Endothelial cell of umbilical vein (primary cell): ENCODE data around the gene SCLT1. TPM values are rescaled to one million over a fixed set of nuclear protein-coding genes. Genes with fewer than 3 reads are reported as not detected.

ENCODE experiments used
- BruUV-seq: library from RNA; stranded (reverse); fragments of 400-500 nt; replicated peaks from 2 replicates; lab custom pipeline; 2021; lab: Mats Ljungman, UMichigan
- CTCF ChIA-PET: fragments of 300-600, 350-600 bp; sonication (Branson Sonifier 250); formaldehyde crosslinking; loops from one replicate; lab custom pipeline; 2021; ENCODE audit warnings: antibody characterized with exemption, inconsistent platforms; lab: Charles Lee
- POLR2A ChIA-PET: fragments of 300-600, 350-600 bp; sonication (Branson Sonifier 250); formaldehyde crosslinking; loops from one replicate; lab custom pipeline; 2021; ENCODE audit warnings: antibody characterized with exemption, inconsistent platforms; lab: Charles Lee
- DNase-seq: peaks from one replicate; pipeline ENCODE4 v3.0.0-alpha.2; 2011; ENCODE audit warnings: low read depth, low spot score
- FAIRE-seq: peaks from 2 replicates; lab custom pipeline; 2011; peaks lifted over from hg19 to GRCh38; lab: Jason Lieb, UNC
- H2AFZ ChIP-seq: 2 replicates; pipeline ENCODE4 v1.6.0; 2012; ENCODE audit warnings: low read depth, low read length, control low read depth, inconsistent platforms
- H3K27ac ChIP-seq: 2 replicates; pipeline ENCODE4 v1.5.1; 2011; ENCODE audit warnings: low read depth, mild to moderate bottlenecking, control low read depth, low read length, moderate library complexity; ENCODE audit not compliant: insufficient read depth
- H3K27me3 ChIP-seq, 2 experiments: 2 replicates each; pipeline versions ENCODE4 v1.6.0 to v1.6.1; 2011; ENCODE audit warnings: low read length in 2 of 2, mixed read lengths in 1 of 2; ENCODE audit not compliant: control insufficient read depth in 2 of 2, insufficient read depth in 2 of 2
- H3K36me3 ChIP-seq, 2 experiments: 2 replicates in 1 of 2; 3 replicates in 1 of 2; pipeline ENCODE4 v1.5.1; 2011; ENCODE audit warnings: low read length in 2 of 2, mild to moderate bottlenecking in 1 of 2, moderate library complexity in 1 of 2; ENCODE audit not compliant: control insufficient read depth in 2 of 2, insufficient read depth in 2 of 2; ENCODE audit errors: extremely low read depth in 1 of 2
- H3K4me1 ChIP-seq: 3 replicates; pipeline ENCODE4 v1.5.1; 2011; ENCODE audit warnings: mild to moderate bottlenecking, low read length; ENCODE audit not compliant: control insufficient read depth, insufficient read depth; ENCODE audit errors: extremely low read depth
- H3K4me2 ChIP-seq: 2 replicates; pipeline ENCODE4 v1.6.1; 2011; ENCODE audit warnings: low read length, control low read depth, mixed read lengths; ENCODE audit not compliant: insufficient read depth
- H3K4me3 ChIP-seq, 3 experiments: fragments of 200-600 bp in 1 of 3; sonication (generic), shearing (Covaris generic) in 1 of 3; replicated peaks in 1 of 3; 2 replicates each; pipeline ENCODE4 v1.5.1; 2011 to 2016; ENCODE audit warnings: control low read depth in 3 of 3, low read length in 3 of 3, mild to moderate bottlenecking in 2 of 3, inconsistent platforms in 1 of 3, low read depth in 1 of 3, moderate library complexity in 1 of 3; ENCODE audit not compliant: insufficient read depth in 1 of 3
- H3K79me2 ChIP-seq: 2 replicates; pipeline ENCODE4 v1.6.0; 2012; ENCODE audit warnings: low read length, inconsistent platforms; ENCODE audit not compliant: control insufficient read depth, insufficient read depth
- H3K9ac ChIP-seq: replicated peaks from 2 replicates; pipeline ENCODE3; 2011; ENCODE audit warnings: low read length, control low read depth; ENCODE audit not compliant: insufficient read depth; ENCODE audit errors: extremely low read depth
- H3K9me1 ChIP-seq: replicated peaks from 3 replicates; pipeline ENCODE4 v1.6.0; 2011; ENCODE audit warnings: mild to moderate bottlenecking, low read length; ENCODE audit not compliant: control insufficient read depth, insufficient read depth; ENCODE audit errors: extremely low read depth
- H3K9me3 ChIP-seq: replicated peaks from 2 replicates; pipeline ENCODE4 v1.5.1; 2012; ENCODE audit warnings: low read length, inconsistent platforms; ENCODE audit not compliant: control insufficient read depth, insufficient read depth
- H4K20me1 ChIP-seq: replicated peaks from 2 replicates; pipeline ENCODE3; 2011; ENCODE audit warnings: mild to moderate bottlenecking, low read length; ENCODE audit not compliant: control insufficient read depth, insufficient read depth; ENCODE audit errors: extremely low read depth
- CTCF ChIP-seq, 2 donors: IDR thresholded peaks; 1 replicate in 1 of 2; 2 replicates in 1 of 2; pipeline ENCODE4 v1.5.1; 2011; ENCODE audit warnings: low read length in 2 of 2, mild to moderate bottlenecking in 2 of 2, moderate library complexity in 2 of 2, control low read depth in 1 of 2, inconsistent platforms in 1 of 2, low read depth in 1 of 2; ENCODE audit not compliant: insufficient read depth in 1 of 2; ENCODE audit errors: extremely low read depth in 1 of 2
- EZH2 ChIP-seq: IDR thresholded peaks from 2 replicates; pipeline ENCODE4 v1.6.1; 2012; ENCODE audit warnings: borderline replicate concordance, low read depth, mild to moderate bottlenecking, moderate library complexity, low read length, inconsistent platforms; ENCODE audit not compliant: severe bottlenecking
- FOS ChIP-seq: IDR thresholded peaks from 2 replicates; pipeline ENCODE4 v1.6.1; 2011; ENCODE audit warnings: mild to moderate bottlenecking, low read length, moderate library complexity, borderline replicate concordance; ENCODE audit not compliant: insufficient read depth
- GATA2 ChIP-seq: IDR thresholded peaks from 2 replicates; pipeline ENCODE4 v1.7.0; 2011; ENCODE audit warnings: low read depth, mild to moderate bottlenecking, moderate library complexity, mixed read lengths, low read length; ENCODE audit not compliant: insufficient read length, insufficient read depth
- JUN ChIP-seq: IDR thresholded peaks from 2 replicates; pipeline ENCODE4 v1.6.1; 2011; ENCODE audit warnings: borderline replicate concordance, low read depth; ENCODE audit not compliant: insufficient read length, insufficient read depth
- MAX ChIP-seq: IDR thresholded peaks from 2 replicates; pipeline ENCODE4 v1.6.1; 2011; ENCODE audit not compliant: insufficient read depth, insufficient read length
- MYC ChIP-seq: IDR thresholded peaks from one replicate; pipeline ENCODE4 v1.6.1; 2011; ENCODE audit warnings: mild to moderate bottlenecking, low read depth, low read length
- POLR2A ChIP-seq: IDR thresholded peaks from 2 replicates; pipeline ENCODE4 v1.6.1; 2012; ENCODE audit warnings: low read depth, mild to moderate bottlenecking, control low read depth, low read length
- POLR2AphosphoS5 ChIP-seq: IDR thresholded peaks from 2 replicates; pipeline ENCODE4 v1.6.1; 2012; ENCODE audit warnings: low read depth, mild to moderate bottlenecking, control low read depth, low read length, moderate library complexity; ENCODE audit not compliant: insufficient read depth
- dilution Hi-C: fragments of 300-500 bp; cut with MboI; formaldehyde crosslinking; loops from one replicate; pipeline ENCODE4 v1.15.0; 2019; ENCODE audit warnings: low sequenced_read_pairs; ENCODE audit not compliant: extremely low pct_ligation_motif_present
- intact Hi-C: fragments of 100-400 bp; cut with micrococcal nuclease; formaldehyde crosslinking; loops from one replicate; pipeline ENCODE4 v1.10.0; 2022
- polyA plus RNA-seq, 4 experiments: library from polyadenylated mRNA; depleted of rRNA in 3 of 4; stranded (reverse) in 3 of 4; unstranded in 1 of 4; fragments of >200 nt; gene quantifications; 2 replicates each; pipeline versions ENCODE4 v1.2.1 to v1.2.3, GENCODE V29; 2011 to 2012; ENCODE audit warnings: missing spikeins in 1 of 4
- total RNA-seq: library from RNA; stranded (reverse); gene quantifications from 2 replicates; pipeline ENCODE4 v1.2.3, GENCODE V29; 2021

Gene SCLT1
- total and polyA plus RNA-seq, 2 donors (not counting 3 experiments of a cell fraction or from before 2014, with no cell fraction given): 3.2 to 14.0 TPM

- no peak for FAIRE-seq
- intact Hi-C loops (no loop called here), dilution Hi-C loops (no loop called here)
- Histone ChIP-seq H3K27ac (no peak overlapping the region), H2AFZ (no peak overlapping the region), H3K9me1 (no peaks in the 10 kb centered on the region), H3K9me3 (no peaks in the 10 kb centered on the region), H3K9ac (no peak overlapping the region), H3K36me3 (no peaks in the 10 kb centered on the region), H3K4me1 (no peaks in the 10 kb centered on the region), H3K79me2 (no peaks in the 10 kb centered on the region), H3K4me3 (no peak overlapping the region), H4K20me1 (no peaks in the 10 kb centered on the region), H3K4me2 (no peak overlapping the region), H3K27me3 (peaks cover 0 to 2% of the 10 kb centered on the region in 2 experiments)
- ChIA-PET POLR2A (no interaction called here), CTCF (interaction anchor here (1.5 kb wide), 1 partner anchor 10 kb away, joined by 3 read pairs; no protein-coding TSS in a partner anchor)
- TF ChIP-seq POLR2AphosphoS5: no peak
- TF ChIP-seq GATA2: no peak
- TF ChIP-seq POLR2A: no peak
- no peak for TF ChIP-seq MYC
- no peak for TF ChIP-seq FOS
- TF ChIP-seq JUN: no peak
- TF ChIP-seq MAX: no peak
- BruUV-seq: no TSS peak
- DNase-seq: no peak
These were observed 43.1 kb upstream of the SCLT1 start for GRCh38 chr4:129136433-129136832.

- H3K4me1 ChIP-seq: no peaks in the 10 kb centered on the region
- no peak overlapping the region for H3K27ac ChIP-seq
- no peaks in the 10 kb centered on the region for H3K36me3 ChIP-seq
- no peak for FAIRE-seq
- H2AFZ ChIP-seq: no peak overlapping the region
- H3K4me3 ChIP-seq: no peak overlapping the region
- no peak overlapping the region for H3K4me2 ChIP-seq
- no peaks in the 10 kb centered on the region for H3K79me2 ChIP-seq
- dilution Hi-C loops: no loop called here
- intact Hi-C loops: no loop called here
- H3K9me3 ChIP-seq: no peaks in the 10 kb centered on the region
- no peaks in the 10 kb centered on the region for H3K27me3 ChIP-seq
- H4K20me1 ChIP-seq: no peaks in the 10 kb centered on the region
- no TSS peak for BruUV-seq
- POLR2A ChIA-PET: no interaction called here
- no peak for TF ChIP-seq POLR2AphosphoS5
- no peak for TF ChIP-seq GATA2
- TF ChIP-seq MYC: no peak
- no peak for TF ChIP-seq MAX
- no peak for TF ChIP-seq EZH2
- TF ChIP-seq FOS: no peak
- no peak for TF ChIP-seq CTCF (IDR thresholded peaks at IDR 0.05; ENCODE audit: extremely low read depth in 1 of 2, insufficient read depth in 1 of 2, low read depth in 1 of 2, low read length in 2 of 2)
- TF ChIP-seq POLR2A: no peak
- no peak for TF ChIP-seq JUN
- no peak for DNase-seq
- H3K9me1 ChIP-seq: no peaks in the 10 kb centered on the region
- no peak overlapping the region for H3K9ac ChIP-seq
- CTCF ChIA-PET: no interaction called here
These were observed 38.0 kb upstream of the SCLT1 start for GRCh38 chr4:129131343-129131742.
